H9 (cell line): ENCODE data around the gene PDZD2. TPM values are rescaled to one million over a fixed set of nuclear protein-coding genes. Genes with fewer than 3 reads are reported as not detected.

Source experiments
- DNase-seq: peaks from one replicate; pipeline ENCODE4 v3.0.0-alpha.2; 2017
- H2AFZ ChIP-seq: one replicate; pipeline ENCODE4 v1.6.1; 2013; ENCODE audit warnings: mild to moderate bottlenecking, low read length, control low read depth, moderate library complexity
- H2AK5ac ChIP-seq: 2 replicates; pipeline ENCODE4 v1.6.1; 2013; ENCODE audit warnings: low read length, control low read depth, mixed read lengths; ENCODE audit not compliant: insufficient read length
- H2BK120ac ChIP-seq: one replicate; pipeline ENCODE4 v1.6.1; 2013; ENCODE audit warnings: low read depth, mild to moderate bottlenecking, low read length, control low read depth, inconsistent platforms; ENCODE audit not compliant: poor library complexity, severe bottlenecking
- H2BK12ac ChIP-seq: 2 replicates; pipeline ENCODE4 v1.6.1; 2013; ENCODE audit warnings: low read length, control low read depth, mixed read lengths, low read depth; ENCODE audit not compliant: insufficient read length
- H2BK15ac ChIP-seq: 2 replicates; pipeline ENCODE4 v1.6.1; 2013; ENCODE audit warnings: low read depth, low read length, control low read depth
- H2BK20ac ChIP-seq: one replicate; pipeline ENCODE4 v1.6.1; 2013; ENCODE audit warnings: low read depth, mild to moderate bottlenecking, low read length, control low read depth, inconsistent platforms; ENCODE audit not compliant: poor library complexity, severe bottlenecking
- H2BK5ac ChIP-seq: 2 replicates; pipeline ENCODE4 v1.6.1; 2013; ENCODE audit warnings: low read length, control low read depth, mixed read lengths; ENCODE audit not compliant: insufficient read length
- H3K14ac ChIP-seq: 2 replicates; pipeline ENCODE4 v1.6.1; 2013; ENCODE audit warnings: low read length, control low read depth; ENCODE audit not compliant: insufficient read depth
- H3K18ac ChIP-seq: 2 replicates; pipeline ENCODE4 v1.6.1; 2013; ENCODE audit warnings: low read depth, mild to moderate bottlenecking, mixed read lengths, low read length, control low read depth; ENCODE audit not compliant: insufficient read length
- H3K23ac ChIP-seq: 2 replicates; pipeline ENCODE4 v1.6.1; 2013; ENCODE audit warnings: low read length, control low read depth, mixed read lengths, low read depth; ENCODE audit not compliant: insufficient read length
- H3K23me2 ChIP-seq: 2 replicates; pipeline ENCODE4 v1.6.1; 2013; ENCODE audit warnings: low read depth, mild to moderate bottlenecking, mixed read lengths, low read length, control low read depth; ENCODE audit not compliant: insufficient read length, poor library complexity, severe bottlenecking
- H3K27ac ChIP-seq: 2 replicates; pipeline ENCODE4 v1.5.1; 2013; ENCODE audit warnings: low read length, control low read depth, mixed read lengths, low read depth; ENCODE audit not compliant: insufficient read length
- H3K27me3 ChIP-seq: 2 replicates; pipeline ENCODE4 v1.6.1; 2013; ENCODE audit warnings: low read length, control low read depth, inconsistent platforms; ENCODE audit not compliant: insufficient read depth
- H3K4ac ChIP-seq: 2 replicates; pipeline ENCODE4 v1.6.1; 2013; ENCODE audit warnings: low read depth, mild to moderate bottlenecking, control low read depth, inconsistent platforms, low read length, moderate library complexity
- H3K4me1 ChIP-seq: 2 replicates; pipeline ENCODE4 v1.6.1; 2013; ENCODE audit warnings: low read length, control low read depth, inconsistent platforms; ENCODE audit not compliant: insufficient read depth
- H3K4me2 ChIP-seq: 2 replicates; pipeline ENCODE4 v1.6.1; 2013; ENCODE audit warnings: low read length, control low read depth, mixed read lengths; ENCODE audit not compliant: insufficient read length, insufficient read depth
- H3K56ac ChIP-seq: 2 replicates; pipeline ENCODE4 v1.6.1; 2013; ENCODE audit warnings: low read depth, mild to moderate bottlenecking, mixed read lengths, low read length, control low read depth; ENCODE audit not compliant: insufficient read length
- H3K79me1 ChIP-seq: 2 replicates; pipeline ENCODE4 v1.6.1; 2013; ENCODE audit warnings: low read depth, mild to moderate bottlenecking, moderate library complexity, low read length, control low read depth, inconsistent platforms; ENCODE audit not compliant: insufficient read depth, poor library complexity, severe bottlenecking
- H3K79me2 ChIP-seq: 2 replicates; pipeline ENCODE4 v1.6.1; 2013; ENCODE audit warnings: low read length, control low read depth, inconsistent platforms; ENCODE audit not compliant: insufficient read depth
- H3K9ac ChIP-seq: 2 replicates; pipeline ENCODE4 v1.6.1; 2013; ENCODE audit warnings: low read length, control low read depth, mixed read lengths; ENCODE audit not compliant: insufficient read length; ENCODE audit errors: extremely low read depth
- H3K9me3 ChIP-seq: one replicate; pipeline ENCODE4 v1.6.1; 2013; ENCODE audit warnings: low read depth, low read length, inconsistent platforms; ENCODE audit not compliant: control insufficient read depth
- H3T11ph ChIP-seq: one replicate; pipeline ENCODE4 v1.6.1; 2013; ENCODE audit warnings: mild to moderate bottlenecking, low read length, control low read depth, inconsistent platforms
- H4K20me1 ChIP-seq: one replicate; pipeline ENCODE4 v1.6.1; 2013; ENCODE audit not compliant: control insufficient read depth, insufficient read length, insufficient read depth
- H4K5ac ChIP-seq: 2 replicates; pipeline ENCODE4 v1.6.1; 2013; ENCODE audit warnings: low read depth, mild to moderate bottlenecking, mixed read lengths, low read length, control low read depth; ENCODE audit not compliant: insufficient read length
- H4K8ac ChIP-seq: replicated peaks from 2 replicates; pipeline ENCODE4 v1.6.1; 2013; ENCODE audit warnings: low read length, control low read depth, mixed read lengths, low read depth; ENCODE audit not compliant: insufficient read length
- H4K91ac ChIP-seq: 2 replicates; pipeline ENCODE4 v1.6.1; 2013; ENCODE audit warnings: low read depth, mild to moderate bottlenecking, moderate library complexity, mixed read lengths, low read length, control low read depth; ENCODE audit not compliant: insufficient read length
- H3K27ac Mint-ChIP-seq, 3 experiments: 2 replicates in 2 of 3; 3 replicates in 1 of 3; pipeline ENCODE4 v1.8.0; 2020 to 2021; ENCODE audit warnings: mixed read lengths in 3 of 3, mild to moderate bottlenecking in 1 of 3, moderate library complexity in 1 of 3
- H3K27me3 Mint-ChIP-seq: 2 replicates; pipeline ENCODE4 v1.8.0; 2021; ENCODE audit warnings: low read depth, mild to moderate bottlenecking, moderate library complexity, mixed read lengths
- H3K36me3 Mint-ChIP-seq, 3 experiments: 2 replicates in 2 of 3; 3 replicates in 1 of 3; pipeline ENCODE4 v1.8.0; 2020 to 2021; ENCODE audit warnings: low read depth in 3 of 3, mixed read lengths in 3 of 3; ENCODE audit not compliant: insufficient read depth in 1 of 3
- H3K4me1 Mint-ChIP-seq, 2 experiments: 2 replicates each; pipeline ENCODE4 v1.8.0; 2020; ENCODE audit warnings: mixed read lengths in 2 of 2
- H3K4me3 Mint-ChIP-seq, 2 experiments: 2 replicates in 1 of 2; 3 replicates in 1 of 2; pipeline ENCODE4 v1.8.0; 2020 to 2021; ENCODE audit warnings: mild to moderate bottlenecking in 2 of 2, mixed read lengths in 2 of 2, moderate library complexity in 1 of 2
- H3K9me3 Mint-ChIP-seq, 2 experiments: 2 replicates in 1 of 2; 3 replicates in 1 of 2; pipeline ENCODE4 v1.8.0; 2020; ENCODE audit warnings: mild to moderate bottlenecking in 2 of 2, mixed read lengths in 2 of 2, moderate library complexity in 1 of 2
- WGBS: extraction: QIAGEN DNeasy Blood & Tissue Kit; methylation state at CpG from one replicate; pipeline ENCODE4 v1.1.7; 2013; ENCODE audit warnings: missing lambda C conversion rate, low lambda C conversion rate, mixed read lengths; ENCODE audit not compliant: insufficient read length; ENCODE audit errors: extremely low coverage; 5-methylcytosine and 5-hydroxymethylcytosine counted together
- total RNA-seq: library from RNA; stranded (reverse); gene quantifications from 2 replicates; pipeline ENCODE4 v1.2.1, GENCODE V29; 2021
- TF ChIP-seq, protein P1 (sequence below): fragments of 200-600 bp; sonication (generic); conservative IDR thresholded peaks from 3 replicates; pipeline ENCODE4 v1.8.0; 2021; ENCODE audit warnings: antibody characterized with exemption, mild to moderate bottlenecking

Gene PDZD2
- total RNA-seq, 1 experiment from 2014 or later: 9.9 TPM

DNA sequence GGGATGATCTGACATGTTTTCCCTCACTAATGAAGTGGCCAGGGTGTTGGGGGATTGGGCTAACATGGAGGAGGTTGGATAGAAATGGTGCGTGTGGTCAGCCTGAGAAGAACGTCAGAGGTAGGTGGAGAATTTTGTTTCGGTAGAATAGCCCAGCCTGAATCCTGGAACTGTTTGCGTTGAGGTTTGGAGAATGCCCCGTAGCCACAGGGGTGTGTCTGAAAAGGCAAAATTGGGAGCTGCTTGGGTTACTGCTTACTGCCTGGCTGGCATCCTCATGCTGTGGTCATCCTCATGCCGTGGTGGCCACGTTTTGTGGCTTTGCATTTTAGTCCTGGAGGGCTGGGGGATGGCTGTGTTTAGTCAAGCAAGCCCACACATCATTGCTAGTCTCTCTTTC, 298.3 kb downstream of the PDZD2 start:
- TF ChIP-seq, protein P1, sequence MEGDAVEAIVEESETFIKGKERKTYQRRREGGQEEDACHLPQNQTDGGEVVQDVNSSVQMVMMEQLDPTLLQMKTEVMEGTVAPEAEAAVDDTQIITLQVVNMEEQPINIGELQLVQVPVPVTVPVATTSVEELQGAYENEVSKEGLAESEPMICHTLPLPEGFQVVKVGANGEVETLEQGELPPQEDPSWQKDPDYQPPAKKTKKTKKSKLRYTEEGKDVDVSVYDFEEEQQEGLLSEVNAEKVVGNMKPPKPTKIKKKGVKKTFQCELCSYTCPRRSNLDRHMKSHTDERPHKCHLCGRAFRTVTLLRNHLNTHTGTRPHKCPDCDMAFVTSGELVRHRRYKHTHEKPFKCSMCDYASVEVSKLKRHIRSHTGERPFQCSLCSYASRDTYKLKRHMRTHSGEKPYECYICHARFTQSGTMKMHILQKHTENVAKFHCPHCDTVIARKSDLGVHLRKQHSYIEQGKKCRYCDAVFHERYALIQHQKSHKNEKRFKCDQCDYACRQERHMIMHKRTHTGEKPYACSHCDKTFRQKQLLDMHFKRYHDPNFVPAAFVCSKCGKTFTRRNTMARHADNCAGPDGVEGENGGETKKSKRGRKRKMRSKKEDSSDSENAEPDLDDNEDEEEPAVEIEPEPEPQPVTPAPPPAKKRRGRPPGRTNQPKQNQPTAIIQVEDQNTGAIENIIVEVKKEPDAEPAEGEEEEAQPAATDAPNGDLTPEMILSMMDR: no peak
- Mint-ChIP-seq H3K27ac (peak overlapping the region in 2 of 3 experiments; percentile 26 to 30; a peak in 1 of 7 replicates), H3K9me3 (peaks cover 0 to 2% of the 10 kb centered on the region in 2 experiments; a peak in 2 of 5 replicates), H3K36me3 (peaks cover 0 to 3% (median 0%) of the 10 kb centered on the region in 3 experiments; a peak in 1 of 7 replicates), H3K4me3 (no peak overlapping the region), H3K27me3 (no peaks in the 10 kb centered on the region; the same call in 1 of the 2 replicates), H3K4me1 (peaks cover 6 to 11% of the 10 kb centered on the region in 2 experiments; a peak in 3 of 4 replicates)
- H3K23me2 ChIP-seq: no peaks in the 10 kb centered on the region
- no peaks in the 10 kb centered on the region for H3K27me3 ChIP-seq
- H4K5ac ChIP-seq: no peak overlapping the region
- H3K4me1 ChIP-seq: peaks cover 3% of the 10 kb centered on the region; the same call in 1 of the 2 replicates
- no peak overlapping the region for H3K56ac ChIP-seq
- WGBS: no CpG with 5 or more reads among the region's 7 CpGs
- H3T11ph ChIP-seq: no peak overlapping the region
- H3K18ac ChIP-seq: no peak overlapping the region
- H2BK20ac ChIP-seq: no peak overlapping the region
- no peaks in the 10 kb centered on the region for H4K20me1 ChIP-seq
- H2AFZ ChIP-seq: no peak overlapping the region
- H3K9ac ChIP-seq: no peak overlapping the region
- no peak overlapping the region for H3K4me2 ChIP-seq
- H2BK12ac ChIP-seq: no peak overlapping the region
- no peak for DNase-seq
- H3K9me3 ChIP-seq: no peaks in the 10 kb centered on the region
- no peak overlapping the region for H3K27ac ChIP-seq
- H3K4ac ChIP-seq: no peak overlapping the region
- no peaks in the 10 kb centered on the region for H3K79me1 ChIP-seq
- no peak overlapping the region for H2AK5ac ChIP-seq
- no peak overlapping the region for H2BK15ac ChIP-seq
- no peak overlapping the region for H3K23ac ChIP-seq
- H3K14ac ChIP-seq: no peak overlapping the region
- H3K79me2 ChIP-seq: no peaks in the 10 kb centered on the region
- H2BK5ac ChIP-seq: no peak overlapping the region
- no peak overlapping the region for H2BK120ac ChIP-seq
- no peak overlapping the region for H4K8ac ChIP-seq
- H4K91ac ChIP-seq: no peak overlapping the region
